Parathyroid adenoma (tissue), 2 donors: ENCODE data around the gene CHFR.

Source experiments
- H2AFZ ChIP-seq: fragments of 300-600 bp; sonication (generic); one replicate; pipeline ENCODE4 v1.7.0; 2017; ENCODE audit warnings: antibody characterized with exemption, mild to moderate bottlenecking
- H3K27ac ChIP-seq: fragments of 300-600 bp; sonication (generic); one replicate; pipeline ENCODE4 v1.7.0; 2017
- H3K27me3 ChIP-seq: fragments of 300-600 bp; sonication (generic); one replicate; pipeline ENCODE4 v1.7.0; 2017; ENCODE audit warnings: low read length; ENCODE audit not compliant: control insufficient read depth, insufficient read depth
- H3K36me3 ChIP-seq: fragments of 300-600 bp; sonication (generic); one replicate; pipeline ENCODE4 v1.7.0; 2017; ENCODE audit warnings: low read length; ENCODE audit not compliant: control insufficient read depth, insufficient read depth
- H3K4me1 ChIP-seq: fragments of 300-600 bp; sonication (generic); one replicate; pipeline ENCODE4 v1.7.0; 2017; ENCODE audit warnings: control low read depth
- H3K4me2 ChIP-seq: fragments of 300-600 bp; sonication (generic); one replicate; pipeline ENCODE4 v1.7.0; 2017; ENCODE audit warnings: low read length
- H3K4me3 ChIP-seq: fragments of 300-600 bp; sonication (generic); one replicate; pipeline ENCODE4 v1.7.0; 2017; ENCODE audit warnings: low read depth, low read length
- H3K79me2 ChIP-seq: fragments of 300-600 bp; sonication (generic); one replicate; pipeline ENCODE4 v1.7.0; 2017; ENCODE audit warnings: control low read depth
- H3K9ac ChIP-seq: fragments of 300-600 bp; sonication (generic); one replicate; pipeline ENCODE4 v1.7.0; 2017; ENCODE audit warnings: mild to moderate bottlenecking
- H3K9me3 ChIP-seq: fragments of 300-600 bp; sonication (generic); one replicate; pipeline ENCODE4 v1.7.0; 2017; ENCODE audit warnings: low read length; ENCODE audit not compliant: control insufficient read depth
- TF ChIP-seq, protein P1 (sequence below): fragments of 300-600 bp; sonication (generic); IDR thresholded peaks from one replicate; pipeline ENCODE4 v1.7.0; 2017; ENCODE audit warnings: antibody characterized with exemption, mild to moderate bottlenecking
- donor health status: primary hyperparathyroidism.

CHFR gene

GRCh38 chr12:132824053-132824452 lies 63.4 kb downstream of the CHFR start:
- no peaks in the 10 kb centered on the region for H3K36me3 ChIP-seq
- H2AFZ ChIP-seq, result no peak overlapping the region

DNA sequence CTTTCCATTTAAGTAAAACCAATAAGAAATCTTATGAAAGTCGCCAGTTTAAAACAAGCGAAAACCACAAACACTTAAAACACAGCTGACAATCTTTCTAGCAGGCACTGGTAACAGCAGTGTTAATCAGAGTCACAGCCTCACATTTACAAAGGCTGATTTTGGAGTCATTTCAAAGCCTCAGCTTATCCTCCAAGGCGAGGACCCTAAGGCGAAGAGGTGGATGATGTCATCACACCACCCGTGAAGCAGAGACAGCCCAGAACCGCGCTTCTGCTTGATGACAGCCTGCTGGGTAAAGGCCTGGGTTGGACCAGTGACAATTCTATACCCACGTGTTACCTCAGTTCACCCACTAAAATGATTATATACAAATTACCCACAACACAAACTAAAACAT lies 68.8 kb downstream of the CHFR start:
- TF ChIP-seq, protein P1, sequence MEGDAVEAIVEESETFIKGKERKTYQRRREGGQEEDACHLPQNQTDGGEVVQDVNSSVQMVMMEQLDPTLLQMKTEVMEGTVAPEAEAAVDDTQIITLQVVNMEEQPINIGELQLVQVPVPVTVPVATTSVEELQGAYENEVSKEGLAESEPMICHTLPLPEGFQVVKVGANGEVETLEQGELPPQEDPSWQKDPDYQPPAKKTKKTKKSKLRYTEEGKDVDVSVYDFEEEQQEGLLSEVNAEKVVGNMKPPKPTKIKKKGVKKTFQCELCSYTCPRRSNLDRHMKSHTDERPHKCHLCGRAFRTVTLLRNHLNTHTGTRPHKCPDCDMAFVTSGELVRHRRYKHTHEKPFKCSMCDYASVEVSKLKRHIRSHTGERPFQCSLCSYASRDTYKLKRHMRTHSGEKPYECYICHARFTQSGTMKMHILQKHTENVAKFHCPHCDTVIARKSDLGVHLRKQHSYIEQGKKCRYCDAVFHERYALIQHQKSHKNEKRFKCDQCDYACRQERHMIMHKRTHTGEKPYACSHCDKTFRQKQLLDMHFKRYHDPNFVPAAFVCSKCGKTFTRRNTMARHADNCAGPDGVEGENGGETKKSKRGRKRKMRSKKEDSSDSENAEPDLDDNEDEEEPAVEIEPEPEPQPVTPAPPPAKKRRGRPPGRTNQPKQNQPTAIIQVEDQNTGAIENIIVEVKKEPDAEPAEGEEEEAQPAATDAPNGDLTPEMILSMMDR, result no peak
- Histone ChIP-seq H3K9me3 (no peaks in the 10 kb centered on the region), H3K9ac (no peak overlapping the region), H3K4me2 (no peak overlapping the region), H3K27ac (no peak overlapping the region), H3K4me1 (no peaks in the 10 kb centered on the region), H3K36me3 (no peaks in the 10 kb centered on the region), H2AFZ (no peak overlapping the region), H3K79me2 (peaks cover 21% of the 10 kb centered on the region), H3K4me3 (no peak overlapping the region), H3K27me3 (no peaks in the 10 kb centered on the region)

More at GRCh38 chr12:132824053-132824452, 63.4 kb downstream of the CHFR start:
- Histone ChIP-seq H3K27me3 (no peaks in the 10 kb centered on the region), H3K9ac (no peak overlapping the region), H3K27ac (no peak overlapping the region), H3K4me2 (no peak overlapping the region), H3K4me1 (peaks cover 4% of the 10 kb centered on the region), H3K9me3 (no peaks in the 10 kb centered on the region), H3K4me3 (no peak overlapping the region), H3K79me2 (peaks cover 43% of the 10 kb centered on the region)
- TF ChIP-seq, protein P1, result no peak

- Histone ChIP-seq H3K4me1 (no peaks in the 10 kb centered on the region), H3K27me3 (no peaks in the 10 kb centered on the region), H3K36me3 (no peaks in the 10 kb centered on the region), H3K9me3 (no peaks in the 10 kb centered on the region), H2AFZ (no peak overlapping the region), H3K4me2 (no peak overlapping the region), H3K4me3 (no peak overlapping the region), H3K79me2 (peaks cover 17% of the 10 kb centered on the region), H3K9ac (no peak overlapping the region), H3K27ac (no peak overlapping the region)
- TF ChIP-seq, protein P1, result no peak
These were observed 73.2 kb downstream of the CHFR start for GRCh38 chr12:132814232-132814631.

DNA sequence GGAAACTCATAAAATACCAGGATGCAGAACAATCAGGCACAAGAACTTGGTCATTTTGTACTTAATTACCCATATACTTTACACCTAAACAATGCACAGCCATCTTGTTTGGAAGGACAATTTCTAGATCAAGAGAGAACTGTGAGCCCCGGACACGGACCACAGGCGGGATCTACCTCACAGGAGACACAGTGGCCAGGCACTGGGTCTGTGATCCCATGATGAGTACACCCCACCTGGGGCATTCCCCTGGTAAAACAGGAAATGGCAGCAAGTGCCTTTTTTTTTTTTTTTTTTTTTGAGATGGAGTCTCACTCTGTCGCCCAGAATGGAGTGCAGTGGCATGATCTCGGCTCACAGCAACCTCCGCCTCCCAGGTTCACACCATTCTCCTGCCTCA lies 74.0 kb downstream of the CHFR start:
- Histone ChIP-seq H3K4me2 (no peak overlapping the region), H3K9ac (no peak overlapping the region), H3K27me3 (no peaks in the 10 kb centered on the region), H3K36me3 (no peaks in the 10 kb centered on the region), H2AFZ (no peak overlapping the region), H3K9me3 (no peaks in the 10 kb centered on the region), H3K27ac (no peak overlapping the region), H3K79me2 (peaks cover 17% of the 10 kb centered on the region), H3K4me1 (no peaks in the 10 kb centered on the region), H3K4me3 (no peak overlapping the region)
- TF ChIP-seq, protein P1, result no peak

GRCh38 chr12:132812631-132813305 lies 74.6 kb downstream of the CHFR start:
- Histone ChIP-seq H2AFZ (no peak overlapping the region), H3K27ac (no peak overlapping the region), H3K27me3 (no peaks in the 10 kb centered on the region), H3K79me2 (peaks cover 20% of the 10 kb centered on the region), H3K4me1 (no peaks in the 10 kb centered on the region), H3K4me2 (no peak overlapping the region), H3K9ac (no peak overlapping the region), H3K4me3 (no peak overlapping the region), H3K36me3 (no peaks in the 10 kb centered on the region), H3K9me3 (no peaks in the 10 kb centered on the region)
- TF ChIP-seq, protein P1, result no peak
